SKM-1 treated with dmso at 0.1 percent for 144 hours (cell line): ENCODE results near the gene C4orf54.

Experiments
- DNase-seq: peaks from one replicate; lab custom pipeline; 2025; ENCODE audit not compliant: unreplicated experiment; lab: John Stamatoyannopoulos, UW

The C4orf54 gene

GRCh38 chr4:99652596-99653436 lies 4.8 kb downstream of the C4orf54 start:
- no peak for DNase-seq

GRCh38 chr4:99651811-99652485 lies 5.7 kb downstream of the C4orf54 start:
- DNase-seq, result no peak

- DNase-seq, result no peak
Observed at GRCh38 chr4:99651016-99651769, 6.4 kb downstream of the C4orf54 start.

GRCh38 chr4:99649778-99650177 lies 7.8 kb downstream of the C4orf54 start:
- no peak for DNase-seq

- DNase-seq, result no peak
Observed at GRCh38 chr4:99649208-99649607, 8.4 kb downstream of the C4orf54 start.

GRCh38 chr4:99648321-99648720 lies 9.3 kb downstream of the C4orf54 start:
- no peak for DNase-seq

GRCh38 chr4:99647071-99647470 lies 10.6 kb downstream of the C4orf54 start:
- DNase-seq, result no peak

- peak; percentile 3 for DNase-seq
Observed at GRCh38 chr4:99645638-99646037, 12.0 kb downstream of the C4orf54 start.

- no peak for DNase-seq
Observed at GRCh38 chr4:99645036-99645435, 12.6 kb downstream of the C4orf54 start.

- no peak for DNase-seq
Observed at GRCh38 chr4:99644453-99644852, 13.2 kb downstream of the C4orf54 start.

- DNase-seq, result no peak
Observed at GRCh38 chr4:99642725-99643489, 14.7 kb downstream of the C4orf54 start.

- no peak for DNase-seq
Observed at GRCh38 chr4:99640676-99641075, 17.0 kb downstream of the C4orf54 start.

- DNase-seq, result no peak
Observed at GRCh38 chr4:99637174-99637573, 20.5 kb downstream of the C4orf54 start.

- DNase-seq, result no peak
Observed at GRCh38 chr4:99636422-99636821, 21.2 kb downstream of the C4orf54 start.

GRCh38 chr4:99635601-99636000 lies 22.0 kb downstream of the C4orf54 start:
- no peak for DNase-seq

GRCh38 chr4:99634742-99635360 lies 22.8 kb downstream of the C4orf54 start:
- DNase-seq, result no peak

GRCh38 chr4:99633772-99634171 lies 23.9 kb downstream of the C4orf54 start:
- no peak for DNase-seq

- no peak for DNase-seq
Observed at GRCh38 chr4:99630857-99631360, 26.7 kb downstream of the C4orf54 start.

GRCh38 chr4:99629962-99630554 lies 27.6 kb downstream of the C4orf54 start:
- no peak for DNase-seq

- DNase-seq, result no peak
Observed at GRCh38 chr4:99628040-99628439, 29.6 kb downstream of the C4orf54 start.
